ENCODE results near the gene PRR5L.

PRR5L gene

DNA sequence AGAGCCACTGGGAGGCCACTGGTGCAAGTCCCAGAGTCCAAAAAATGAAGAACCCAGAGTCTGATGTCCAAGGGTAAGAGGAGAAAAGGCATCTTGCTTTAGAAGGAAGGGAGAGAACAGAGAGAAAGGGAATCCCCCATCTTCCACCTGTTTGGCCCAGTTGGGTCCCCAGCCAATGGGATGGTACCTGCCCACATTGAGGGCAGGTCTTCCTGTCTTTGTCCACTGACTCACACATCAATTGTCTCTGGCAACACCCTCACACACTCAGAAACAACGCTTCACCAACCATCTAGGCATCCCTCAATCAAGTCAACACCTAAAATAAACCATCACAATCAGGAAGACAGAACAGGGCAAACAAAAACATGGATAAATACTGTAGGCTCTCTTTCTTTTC is 13.2 kb upstream of the PRR5L start:
- H3K9ac ChIP-seq (ENCODE audit: low read depth, low read length) = no peak overlapping the region
- H3K4me1 ChIP-seq (ENCODE audit: control insufficient read depth, insufficient read depth, low read length) = peaks cover 8% of the 10 kb centered on the region
- H3K9me3 ChIP-seq (replicated peaks; ENCODE audit: low read length) = no peaks in the 10 kb centered on the region
- H3K4me2 ChIP-seq (ENCODE audit: low read length) = no peak overlapping the region
- H3K36me3 ChIP-seq (ENCODE audit: insufficient read depth, low read length) = peaks cover 8% of the 10 kb centered on the region
- H3K27me3 ChIP-seq (ENCODE audit: control insufficient read depth, insufficient read depth, low read length) = no peaks in the 10 kb centered on the region
- H3K4me3 ChIP-seq (ENCODE audit: low read length) = no peak overlapping the region

- H3K4me2 ChIP-seq (ENCODE audit: low read length) = peak overlapping the region; percentile 79
- peak overlapping the region; percentile 77 for H3K9ac ChIP-seq (ENCODE audit: low read depth, low read length)
- peak overlapping the region; percentile 84 for H3K4me3 ChIP-seq (ENCODE audit: low read length)
- H3K27me3 ChIP-seq (ENCODE audit: control insufficient read depth, insufficient read depth, low read length) = no peaks in the 10 kb centered on the region
- H3K36me3 ChIP-seq (ENCODE audit: insufficient read depth, low read length) = no peaks in the 10 kb centered on the region
- H3K4me1 ChIP-seq (ENCODE audit: control insufficient read depth, insufficient read depth, low read length) = no peaks in the 10 kb centered on the region
- no peaks in the 10 kb centered on the region for H3K9me3 ChIP-seq (replicated peaks; ENCODE audit: low read length)
Observed at GRCh38 chr11:36288442-36289225, 7.5 kb upstream of the PRR5L start.

- Histone ChIP-seq H3K4me1 (ENCODE audit: control insufficient read depth, insufficient read depth, low read length) (no peaks in the 10 kb centered on the region), H3K4me2 (ENCODE audit: low read length) (peak within 1 kb of the TSS; percentile 79), H3K4me3 (ENCODE audit: low read length) (peak within 1 kb of the TSS; percentile 84), H3K9ac (ENCODE audit: low read depth, low read length) (peak within 1 kb of the TSS; percentile 77), H3K27me3 (ENCODE audit: control insufficient read depth, insufficient read depth, low read length) (no peaks in the 10 kb centered on the region), H3K9me3 (replicated peaks; ENCODE audit: low read length) (no peaks in the 10 kb centered on the region), H3K36me3 (ENCODE audit: insufficient read depth, low read length) (no peaks in the 10 kb centered on the region)
Observed at GRCh38 chr11:36289226-36289852, 6.7 kb upstream of the PRR5L start, which contains the start of gene COMMD9. Gene COMMD9, minus strand, starts transcription at chr11:36289424. Its CDS starts 12 bp downstream, at chr11:36289412.

GRCh38 chr11:36292311-36292722 is 3.8 kb upstream of the PRR5L start:
- Histone ChIP-seq H3K27me3 (ENCODE audit: control insufficient read depth, insufficient read depth, low read length) (no peaks in the 10 kb centered on the region), H3K9ac (ENCODE audit: low read depth, low read length) (no peak overlapping the region)

DNA sequence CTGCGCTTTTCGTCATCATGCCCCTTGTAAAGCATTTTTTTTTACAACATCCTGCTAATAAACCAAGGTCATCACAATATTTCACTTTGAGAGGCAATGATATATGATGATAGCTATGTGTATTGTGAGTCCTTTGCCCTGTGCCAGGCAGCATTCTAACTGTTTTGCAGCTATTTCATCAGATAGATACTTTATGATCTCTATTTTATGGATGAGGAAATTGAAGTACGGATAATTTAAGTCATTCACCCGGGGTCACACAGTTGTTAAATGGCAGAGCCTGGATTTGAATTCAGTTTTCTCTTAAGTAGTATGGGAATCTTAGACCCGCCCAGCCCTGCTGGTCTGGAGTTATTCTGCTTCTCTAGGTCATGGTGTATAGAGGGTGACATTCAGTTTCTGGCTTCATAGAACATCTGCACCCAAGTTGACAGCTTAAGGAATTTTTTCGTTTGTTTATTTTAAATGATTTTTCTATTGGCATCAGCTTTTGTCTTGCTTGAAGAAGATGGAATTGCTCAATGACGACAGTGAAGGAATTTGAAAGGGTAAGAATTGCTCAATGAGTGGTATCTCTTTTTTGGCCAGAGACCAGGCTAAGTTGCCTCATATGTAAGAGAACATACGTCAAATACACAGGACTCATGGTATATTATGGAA is 926 bp downstream of the PRR5L start:
- Histone ChIP-seq H3K4me3 (ENCODE audit: low read length) (no peak overlapping the region), H3K4me2 (ENCODE audit: low read length) (no peak overlapping the region), H3K4me1 (ENCODE audit: control insufficient read depth, insufficient read depth, low read length) (peaks cover 11% of the 10 kb centered on the region), H3K9ac (ENCODE audit: low read depth, low read length) (no peak overlapping the region), H3K9me3 (replicated peaks; ENCODE audit: low read length) (no peaks in the 10 kb centered on the region), H3K27me3 (ENCODE audit: control insufficient read depth, insufficient read depth, low read length) (peaks cover 8% of the 10 kb centered on the region), H3K36me3 (ENCODE audit: insufficient read depth, low read length) (no peaks in the 10 kb centered on the region)

More at GRCh38 chr11:36292311-36292722, 3.8 kb upstream of the PRR5L start:
- Histone ChIP-seq H3K9me3 (replicated peaks; ENCODE audit: low read length) (no peaks in the 10 kb centered on the region), H3K4me1 (ENCODE audit: control insufficient read depth, insufficient read depth, low read length) (peaks cover 7% of the 10 kb centered on the region), H3K4me2 (ENCODE audit: low read length) (no peak overlapping the region), H3K4me3 (ENCODE audit: low read length) (no peak overlapping the region), H3K36me3 (ENCODE audit: insufficient read depth, low read length) (no peaks in the 10 kb centered on the region)

GRCh38 chr11:36300650-36301049 is 4.6 kb downstream of the PRR5L start:
- no peak overlapping the region for H3K4me3 ChIP-seq (ENCODE audit: low read length)
- no peak overlapping the region for H3K4me2 ChIP-seq (ENCODE audit: low read length)
- peaks cover 8% of the 10 kb centered on the region for H3K27me3 ChIP-seq (ENCODE audit: control insufficient read depth, insufficient read depth, low read length)
- no peak overlapping the region for H3K9ac ChIP-seq (ENCODE audit: low read depth, low read length)
- H3K9me3 ChIP-seq (replicated peaks; ENCODE audit: low read length) = no peaks in the 10 kb centered on the region
- H3K36me3 ChIP-seq (ENCODE audit: insufficient read depth, low read length) = no peaks in the 10 kb centered on the region
- peaks cover 11% of the 10 kb centered on the region for H3K4me1 ChIP-seq (ENCODE audit: control insufficient read depth, insufficient read depth, low read length)

- Histone ChIP-seq H3K4me1 (ENCODE audit: control insufficient read depth, insufficient read depth, low read length) (peaks cover 4% of the 10 kb centered on the region), H3K36me3 (ENCODE audit: insufficient read depth, low read length) (no peaks in the 10 kb centered on the region), H3K4me3 (ENCODE audit: low read length) (no peak overlapping the region), H3K9me3 (replicated peaks; ENCODE audit: low read length) (no peaks in the 10 kb centered on the region), H3K27me3 (ENCODE audit: control insufficient read depth, insufficient read depth, low read length) (no peaks in the 10 kb centered on the region), H3K9ac (ENCODE audit: low read depth, low read length) (no peak overlapping the region), H3K4me2 (ENCODE audit: low read length) (no peak overlapping the region)
Observed at GRCh38 chr11:36304351-36304750, 8.3 kb downstream of the PRR5L start.

GRCh38 chr11:36305047-36305446 is 9.0 kb downstream of the PRR5L start:
- Histone ChIP-seq H3K4me1 (ENCODE audit: control insufficient read depth, insufficient read depth, low read length) (peaks cover 7% of the 10 kb centered on the region), H3K27me3 (ENCODE audit: control insufficient read depth, insufficient read depth, low read length) (no peaks in the 10 kb centered on the region), H3K4me2 (ENCODE audit: low read length) (no peak overlapping the region), H3K36me3 (ENCODE audit: insufficient read depth, low read length) (no peaks in the 10 kb centered on the region), H3K4me3 (ENCODE audit: low read length) (no peak overlapping the region), H3K9ac (ENCODE audit: low read depth, low read length) (no peak overlapping the region), H3K9me3 (replicated peaks; ENCODE audit: low read length) (no peaks in the 10 kb centered on the region)

GRCh38 chr11:36306888-36307287 is 10.8 kb downstream of the PRR5L start:
- no peak overlapping the region for H3K9ac ChIP-seq (ENCODE audit: low read depth, low read length)
- no peaks in the 10 kb centered on the region for H3K36me3 ChIP-seq (ENCODE audit: insufficient read depth, low read length)
- H3K27me3 ChIP-seq (ENCODE audit: control insufficient read depth, insufficient read depth, low read length) = no peaks in the 10 kb centered on the region
- H3K4me3 ChIP-seq (ENCODE audit: low read length) = no peak overlapping the region
- no peaks in the 10 kb centered on the region for H3K9me3 ChIP-seq (replicated peaks; ENCODE audit: low read length)
- H3K4me2 ChIP-seq (ENCODE audit: low read length) = no peak overlapping the region
- peaks cover 19% of the 10 kb centered on the region for H3K4me1 ChIP-seq (ENCODE audit: control insufficient read depth, insufficient read depth, low read length)

- Histone ChIP-seq H3K9ac (ENCODE audit: low read depth, low read length) (no peak overlapping the region), H3K36me3 (ENCODE audit: insufficient read depth, low read length) (no peaks in the 10 kb centered on the region)
Observed at GRCh38 chr11:36308577-36308976, 12.5 kb downstream of the PRR5L start.

DNA sequence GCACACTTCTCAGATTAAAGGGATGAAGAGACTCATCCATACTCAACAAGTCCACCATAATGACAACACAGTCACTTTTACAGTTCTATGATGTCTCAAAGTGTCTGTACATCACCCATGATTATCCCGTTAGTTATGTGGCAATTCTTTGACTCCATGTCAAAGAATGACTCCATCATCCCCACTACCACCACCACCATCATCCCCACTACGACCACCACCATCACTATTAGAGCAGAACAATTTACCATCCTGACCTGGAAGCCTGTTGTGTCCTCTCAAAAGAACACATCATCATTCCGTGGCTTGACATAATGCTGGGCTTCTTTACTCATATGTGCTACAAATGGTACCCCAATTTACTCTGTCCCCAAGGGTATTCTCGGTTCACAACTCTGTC is 13.7 kb downstream of the PRR5L start:
- Histone ChIP-seq H3K9me3 (replicated peaks; ENCODE audit: low read length) (no peaks in the 10 kb centered on the region), H3K4me1 (ENCODE audit: control insufficient read depth, insufficient read depth, low read length) (peaks cover 36% of the 10 kb centered on the region), H3K27me3 (ENCODE audit: control insufficient read depth, insufficient read depth, low read length) (peaks cover 10% of the 10 kb centered on the region)

More at GRCh38 chr11:36308577-36308976, 12.5 kb downstream of the PRR5L start:
- peaks cover 1% of the 10 kb centered on the region for H3K27me3 ChIP-seq (ENCODE audit: control insufficient read depth, insufficient read depth, low read length)
- H3K4me3 ChIP-seq (ENCODE audit: low read length) = no peak overlapping the region
- H3K4me2 ChIP-seq (ENCODE audit: low read length) = no peak overlapping the region
- H3K9me3 ChIP-seq (replicated peaks; ENCODE audit: low read length) = no peaks in the 10 kb centered on the region
- peaks cover 36% of the 10 kb centered on the region for H3K4me1 ChIP-seq (ENCODE audit: control insufficient read depth, insufficient read depth, low read length)

More for the DNA sequence above, 13.7 kb downstream of the PRR5L start:
- H3K4me2 ChIP-seq (ENCODE audit: low read length) = no peak overlapping the region
- no peak overlapping the region for H3K9ac ChIP-seq (ENCODE audit: low read depth, low read length)
- no peaks in the 10 kb centered on the region for H3K36me3 ChIP-seq (ENCODE audit: insufficient read depth, low read length)
- no peak overlapping the region for H3K4me3 ChIP-seq (ENCODE audit: low read length)

All from skeletal muscle satellite cell (primary cell).